Stimulated activated CD4-positive, alpha-beta T cell treated with anti-CD3 and anti-CD28 coated beads, Interleukin-4, amount 100 ng/mL, for 24 hours (primary cell): ENCODE results near the gene KIDINS220.

Experiments
- DNase-seq: peaks from one replicate; pipeline ENCODE4 v3.0.0-alpha.2; 2020

KIDINS220 gene

DNA sequence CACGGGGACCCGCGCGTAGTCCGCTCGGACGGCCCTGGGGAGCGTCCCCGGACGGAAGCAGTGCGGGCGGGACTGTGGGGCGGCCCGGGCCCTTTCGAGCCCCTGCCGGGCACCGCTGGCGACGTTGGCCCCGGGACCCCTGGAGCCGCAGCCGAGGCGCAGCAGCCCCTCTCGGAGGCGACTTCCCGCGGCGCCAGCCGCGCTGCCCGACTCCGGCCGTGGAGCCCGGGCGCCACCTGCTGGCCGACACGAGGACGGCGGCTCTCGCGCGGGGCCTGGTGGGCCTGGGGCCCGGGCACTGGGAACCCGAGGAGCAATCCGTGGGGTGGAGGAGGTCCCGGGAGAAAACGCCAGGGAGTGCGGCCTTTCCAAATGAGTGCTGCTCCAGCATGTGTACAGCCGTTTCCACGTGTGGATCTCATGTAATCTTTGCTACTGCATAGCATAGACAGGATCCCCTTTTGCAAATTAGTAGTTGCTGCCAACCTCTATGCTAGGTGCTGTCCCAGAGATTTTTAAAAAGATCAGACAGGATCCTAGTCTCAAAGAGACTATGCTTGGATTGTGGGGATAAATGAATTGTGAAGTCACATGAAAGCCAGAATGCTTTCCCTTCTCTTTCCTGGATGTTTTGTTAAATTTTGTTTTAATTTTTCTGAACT lies 151.6 kb downstream of the KIDINS220 start:
- peak; percentile 78 for DNase-seq

DNA sequence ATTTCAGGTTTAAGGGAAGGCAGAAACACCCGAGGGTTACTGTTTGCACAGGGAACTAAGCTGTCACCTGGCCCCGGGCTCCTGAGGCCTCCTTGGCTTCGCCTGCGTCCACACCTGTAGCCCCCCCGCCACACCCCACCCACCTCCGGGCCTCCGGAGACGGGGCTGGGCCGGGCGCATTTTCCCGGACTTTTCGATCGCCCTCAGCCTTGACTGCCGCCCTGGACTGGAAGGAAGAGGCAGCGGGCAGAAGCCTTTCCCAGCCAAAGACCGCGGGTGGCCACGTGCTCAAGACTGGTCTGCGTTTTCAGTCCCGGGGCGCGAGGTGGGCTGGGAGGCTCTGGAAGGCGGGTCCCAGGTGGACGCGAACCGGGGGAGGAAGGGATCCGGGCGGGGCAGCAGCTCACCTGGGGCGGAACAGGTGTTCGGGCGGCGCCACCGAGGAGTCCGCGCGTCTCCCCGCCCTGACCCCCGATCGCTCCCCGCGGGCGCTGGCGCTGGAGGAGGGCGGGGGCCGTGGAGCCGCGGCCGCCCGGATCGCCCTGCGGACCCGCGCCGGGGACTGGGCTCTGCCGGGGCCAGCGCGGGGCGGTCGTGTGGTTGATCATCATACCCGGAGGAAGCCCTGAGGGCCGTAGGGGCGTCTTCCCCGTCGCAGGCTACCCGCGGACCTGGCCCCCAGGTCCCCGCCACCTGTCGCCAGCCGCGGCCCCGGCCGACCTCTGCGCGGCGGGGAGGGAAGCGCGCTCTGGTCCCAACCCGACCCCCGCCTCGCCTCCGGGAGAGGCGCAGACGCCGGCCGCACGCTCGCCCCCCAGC lies 152.3 kb downstream of the KIDINS220 start:
- DNase-seq: peak; percentile 62

DNA sequence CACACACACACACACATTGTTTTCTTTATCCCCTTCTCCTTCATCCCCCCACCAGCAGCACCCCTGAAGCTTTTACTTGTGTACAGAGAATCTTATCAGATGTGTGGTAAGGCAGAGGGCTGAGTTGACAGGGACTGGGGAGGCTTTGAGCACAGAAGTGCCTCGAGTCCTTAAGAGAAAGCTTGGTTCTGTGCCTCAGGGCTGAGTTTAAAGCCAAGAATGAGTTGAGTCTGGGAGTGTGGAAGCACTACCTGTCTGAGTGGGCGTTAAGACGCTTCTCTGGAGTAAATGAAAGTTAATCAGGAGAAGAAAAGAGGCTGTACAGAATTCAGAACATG lies 152.9 kb downstream of the KIDINS220 start:
- peak; percentile 57 for DNase-seq

DNA sequence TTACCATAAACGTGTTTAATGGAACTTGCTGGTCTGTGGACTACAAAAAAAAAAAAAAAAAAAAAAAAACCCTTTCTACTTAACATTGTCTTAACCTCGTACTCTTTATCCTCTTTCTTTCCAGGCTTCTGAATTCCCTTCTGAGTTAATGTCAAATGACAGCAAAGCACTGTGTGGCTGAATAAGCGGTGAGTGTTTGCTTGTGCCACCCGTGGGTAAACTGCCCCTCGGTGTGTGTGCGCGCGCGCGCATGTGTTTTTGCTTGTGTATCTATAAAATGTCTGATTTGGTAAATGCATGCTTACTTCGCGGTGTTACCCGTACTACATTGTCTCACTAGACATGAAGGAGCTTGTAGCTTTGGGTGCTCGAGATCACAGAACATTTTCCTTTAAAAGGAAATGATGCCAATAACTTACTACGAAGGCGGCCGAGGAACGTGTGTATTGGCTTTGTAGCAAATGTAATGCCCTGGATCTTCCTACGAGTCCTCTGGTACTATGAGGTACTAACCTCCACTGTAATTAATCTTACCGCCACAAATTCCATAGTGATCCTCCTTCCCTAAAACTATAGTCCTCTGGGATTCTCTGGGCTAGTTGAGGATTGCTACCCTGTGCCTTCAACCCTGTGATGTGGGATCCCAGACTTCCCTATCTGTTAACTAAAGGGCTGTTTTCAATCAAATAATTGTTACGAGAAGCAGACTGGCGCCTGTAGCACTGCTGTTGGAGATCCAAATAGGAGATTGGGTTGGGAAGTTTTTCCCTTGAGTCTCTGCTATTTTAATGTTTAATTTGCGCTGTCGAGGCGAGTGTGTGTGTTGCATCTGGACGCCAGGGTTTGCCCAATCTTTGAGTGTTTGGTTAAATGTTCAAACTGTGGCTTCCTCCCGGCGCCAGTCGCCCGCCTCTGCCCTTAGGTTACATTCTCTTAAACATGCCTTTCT lies 154.4 kb downstream of the KIDINS220 start:
- DNase-seq: peak; percentile 48

DNA sequence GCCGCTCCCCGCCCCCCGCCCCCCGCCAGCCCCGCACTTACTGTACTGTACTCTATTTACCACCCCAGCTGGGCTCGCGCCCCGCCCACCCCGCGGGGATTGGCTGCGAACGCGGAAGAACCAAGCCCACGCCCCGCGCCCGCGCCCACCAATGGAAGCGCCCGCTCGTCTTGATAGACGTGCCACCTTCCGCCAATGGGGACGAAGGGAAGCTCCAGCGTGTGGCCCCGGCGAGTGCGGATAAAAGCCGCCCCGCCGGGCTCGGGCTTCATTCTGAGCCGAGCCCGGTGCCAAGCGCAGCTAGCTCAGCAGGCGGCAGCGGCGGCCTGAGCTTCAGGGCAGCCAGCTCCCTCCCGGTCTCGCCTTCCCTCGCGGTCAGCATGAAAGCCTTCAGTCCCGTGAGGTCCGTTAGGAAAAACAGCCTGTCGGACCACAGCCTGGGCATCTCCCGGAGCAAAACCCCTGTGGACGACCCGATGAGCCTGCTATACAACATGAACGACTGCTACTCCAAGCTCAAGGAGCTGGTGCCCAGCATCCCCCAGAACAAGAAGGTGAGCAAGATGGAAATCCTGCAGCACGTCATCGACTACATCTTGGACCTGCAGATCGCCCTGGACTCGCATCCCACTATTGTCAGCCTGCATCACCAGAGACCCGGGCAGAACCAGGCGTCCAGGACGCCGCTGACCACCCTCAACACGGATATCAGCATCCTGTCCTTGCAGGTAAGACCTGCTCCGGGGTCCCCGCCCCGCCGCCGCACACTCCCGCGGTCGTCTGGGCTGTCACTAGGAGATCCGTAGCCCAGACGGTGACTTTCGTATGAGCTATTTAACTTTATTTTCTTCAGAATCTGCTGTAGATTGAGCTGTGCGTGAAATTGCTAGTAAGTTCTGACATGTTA lies 155.4 kb downstream of the KIDINS220 start, which contains the start of gene ID2:
Gene ID2 (plus strand): TSS at position 271 of the 907 bp plus-strand sequence. CDS start 110 bp downstream, at position 381.
- peak; percentile 99 for DNase-seq

DNA sequence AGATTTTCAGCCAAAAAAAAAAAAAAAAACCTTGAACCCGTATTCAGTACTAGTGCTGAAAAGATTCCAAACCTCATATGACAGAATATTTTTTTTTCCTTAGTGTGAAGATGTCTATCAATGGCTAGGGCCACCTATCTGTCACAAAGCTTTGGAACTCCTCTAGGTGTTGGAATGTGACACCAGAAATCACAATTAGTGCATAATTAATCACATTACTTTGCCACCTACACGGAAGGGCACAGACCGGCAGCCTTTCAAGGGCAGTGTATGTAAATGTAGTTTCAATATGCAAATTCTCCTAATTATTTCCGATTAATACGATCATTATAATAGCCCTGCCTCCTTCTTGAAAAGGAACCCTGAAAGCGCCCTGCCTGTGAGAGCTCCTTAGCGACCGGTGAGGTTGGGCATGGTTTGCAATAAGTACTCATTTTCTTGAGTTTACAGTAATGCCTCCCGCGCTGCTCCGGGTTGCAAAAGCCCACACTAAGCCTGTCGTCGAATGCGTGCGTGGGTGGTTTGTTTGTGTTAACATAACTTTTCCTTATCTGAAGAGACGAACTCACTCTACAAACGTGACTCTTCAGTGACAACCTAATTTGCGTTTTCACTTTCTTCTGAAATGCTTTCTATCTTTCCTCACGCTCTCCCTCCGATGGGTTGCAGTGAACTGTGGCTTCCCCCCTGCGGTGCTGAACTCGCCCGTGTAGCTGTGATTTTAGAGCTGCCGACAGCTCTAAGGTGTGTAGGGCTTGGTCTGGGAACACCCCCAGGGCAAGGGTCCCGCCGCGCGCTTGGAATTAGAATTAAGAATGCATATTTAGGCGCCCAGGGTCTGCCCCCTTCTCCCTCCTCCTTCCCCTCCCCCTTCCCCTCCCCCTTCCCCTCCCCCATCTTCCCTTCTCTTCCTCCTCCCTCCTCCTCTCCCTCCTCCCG lies 156.3 kb downstream of the KIDINS220 start:
- peak; percentile 94 for DNase-seq

DNA sequence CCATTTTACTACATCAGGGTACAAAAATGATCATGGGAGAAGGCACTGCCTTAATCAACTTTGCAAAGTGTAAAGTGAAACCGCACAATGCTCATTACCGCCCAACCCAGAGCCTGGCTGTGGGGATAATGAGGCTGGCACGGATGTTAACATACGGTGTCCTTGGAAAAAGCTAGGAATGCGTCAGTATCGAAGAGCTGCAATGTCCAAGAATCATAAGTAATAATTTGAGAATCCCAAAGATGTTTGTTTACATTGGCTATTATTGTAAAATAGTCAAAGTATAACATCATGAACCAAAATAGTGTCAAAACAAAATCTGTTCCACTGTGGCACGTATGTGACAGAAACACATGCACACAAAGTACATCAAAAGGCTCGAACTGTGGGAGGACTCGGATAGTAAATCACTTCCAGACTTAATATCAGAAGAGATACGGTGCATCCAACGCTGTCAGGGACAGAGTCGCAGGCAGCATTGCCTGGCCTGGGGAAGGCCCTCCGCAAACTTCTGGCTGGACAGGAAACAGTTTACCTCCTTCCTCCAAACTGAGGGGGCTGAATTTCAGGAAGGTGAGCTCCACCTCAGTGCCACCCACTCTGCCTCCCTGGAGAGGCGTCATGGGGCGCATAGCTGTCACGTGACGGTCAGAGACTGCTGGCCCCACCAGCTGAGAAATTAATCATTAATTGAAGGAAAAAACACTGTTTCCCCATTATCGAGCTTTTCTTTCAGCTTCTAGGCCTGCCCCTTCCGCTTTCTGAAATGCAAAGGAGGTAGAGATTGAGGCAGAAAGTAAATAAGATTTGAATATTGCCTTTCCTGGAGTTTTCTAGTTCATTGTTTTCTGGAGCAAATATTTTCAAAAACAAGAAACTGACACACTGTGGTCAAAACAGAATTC lies 157.3 kb downstream of the KIDINS220 start:
- DNase-seq: no peak

DNA sequence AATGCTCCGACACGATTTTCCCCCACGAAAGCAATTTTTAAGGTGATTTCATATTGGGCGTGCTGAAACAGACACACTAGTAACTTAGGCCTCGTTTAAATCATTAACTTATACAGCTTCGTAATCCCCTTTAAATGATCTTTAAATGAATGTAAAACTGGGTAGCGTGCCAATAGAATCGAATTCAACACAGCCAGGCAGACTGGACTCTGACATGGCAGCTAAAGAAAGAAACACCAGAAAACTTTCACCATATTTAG lies 157.9 kb downstream of the KIDINS220 start:
- DNase-seq: no peak
